ENCODE measurements around the gene FAM210A.

FAM210A gene

GRCh38 chr18:13676471-13676870 lies 49.9 kb downstream of the FAM210A start:
- Histone ChIP-seq H3K79me2 (no peaks in the 10 kb centered on the region), H3K27ac (no peak overlapping the region), H3K9me3 (ENCODE audit: control insufficient read depth, low read length) (no peaks in the 10 kb centered on the region), H3K4me1 (no peaks in the 10 kb centered on the region), H3K4me3 (ENCODE audit: low read depth, low read length) (no peak overlapping the region), H2AFZ (no peak overlapping the region), H3K9ac (no peak overlapping the region), H3K27me3 (ENCODE audit: control insufficient read depth, insufficient read depth, low read length) (no peaks in the 10 kb centered on the region), H3K4me2 (ENCODE audit: low read length) (no peak overlapping the region), H3K36me3 (ENCODE audit: control insufficient read depth, insufficient read depth, low read length) (no peaks in the 10 kb centered on the region)
- TF ChIP-seq, protein P1, sequence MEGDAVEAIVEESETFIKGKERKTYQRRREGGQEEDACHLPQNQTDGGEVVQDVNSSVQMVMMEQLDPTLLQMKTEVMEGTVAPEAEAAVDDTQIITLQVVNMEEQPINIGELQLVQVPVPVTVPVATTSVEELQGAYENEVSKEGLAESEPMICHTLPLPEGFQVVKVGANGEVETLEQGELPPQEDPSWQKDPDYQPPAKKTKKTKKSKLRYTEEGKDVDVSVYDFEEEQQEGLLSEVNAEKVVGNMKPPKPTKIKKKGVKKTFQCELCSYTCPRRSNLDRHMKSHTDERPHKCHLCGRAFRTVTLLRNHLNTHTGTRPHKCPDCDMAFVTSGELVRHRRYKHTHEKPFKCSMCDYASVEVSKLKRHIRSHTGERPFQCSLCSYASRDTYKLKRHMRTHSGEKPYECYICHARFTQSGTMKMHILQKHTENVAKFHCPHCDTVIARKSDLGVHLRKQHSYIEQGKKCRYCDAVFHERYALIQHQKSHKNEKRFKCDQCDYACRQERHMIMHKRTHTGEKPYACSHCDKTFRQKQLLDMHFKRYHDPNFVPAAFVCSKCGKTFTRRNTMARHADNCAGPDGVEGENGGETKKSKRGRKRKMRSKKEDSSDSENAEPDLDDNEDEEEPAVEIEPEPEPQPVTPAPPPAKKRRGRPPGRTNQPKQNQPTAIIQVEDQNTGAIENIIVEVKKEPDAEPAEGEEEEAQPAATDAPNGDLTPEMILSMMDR (IDR thresholded peaks at IDR 0.05): no peak

GRCh38 chr18:13672657-13673056 lies 53.7 kb downstream of the FAM210A start:
- Histone ChIP-seq H3K9ac (no peak overlapping the region), H3K27me3 (ENCODE audit: control insufficient read depth, insufficient read depth, low read length) (no peaks in the 10 kb centered on the region), H3K27ac (no peak overlapping the region), H3K36me3 (ENCODE audit: control insufficient read depth, insufficient read depth, low read length) (no peaks in the 10 kb centered on the region), H3K4me2 (ENCODE audit: low read length) (no peak overlapping the region), H2AFZ (no peak overlapping the region), H3K9me3 (ENCODE audit: control insufficient read depth, low read length) (no peaks in the 10 kb centered on the region), H3K4me3 (ENCODE audit: low read depth, low read length) (no peak overlapping the region), H3K4me1 (no peaks in the 10 kb centered on the region), H3K79me2 (peaks cover 2% of the 10 kb centered on the region)
- TF ChIP-seq, protein P1 (IDR thresholded peaks at IDR 0.05): no peak

GRCh38 chr18:13661779-13662256 lies 64.5 kb downstream of the FAM210A start:
- H3K4me2 ChIP-seq (ENCODE audit: low read length): no peak overlapping the region
- H3K27me3 ChIP-seq (ENCODE audit: control insufficient read depth, insufficient read depth, low read length): no peaks in the 10 kb centered on the region
- no peak overlapping the region for H3K4me3 ChIP-seq (ENCODE audit: low read depth, low read length)
- H3K36me3 ChIP-seq (ENCODE audit: control insufficient read depth, insufficient read depth, low read length): no peaks in the 10 kb centered on the region
- no peaks in the 10 kb centered on the region for H3K9me3 ChIP-seq (ENCODE audit: control insufficient read depth, low read length)
- no peak overlapping the region for H3K9ac ChIP-seq
- H3K27ac ChIP-seq: no peak overlapping the region
- no peaks in the 10 kb centered on the region for H3K79me2 ChIP-seq
- TF ChIP-seq, protein P1 (IDR thresholded peaks at IDR 0.05): no peak
- no peaks in the 10 kb centered on the region for H3K4me1 ChIP-seq
- no peak overlapping the region for H2AFZ ChIP-seq

GRCh38 chr18:13661051-13661778 lies 65.1 kb downstream of the FAM210A start:
- H3K27me3 ChIP-seq (ENCODE audit: control insufficient read depth, insufficient read depth, low read length): no peaks in the 10 kb centered on the region
- no peak overlapping the region for H3K27ac ChIP-seq
- no peaks in the 10 kb centered on the region for H3K9me3 ChIP-seq (ENCODE audit: control insufficient read depth, low read length)
- no peaks in the 10 kb centered on the region for H3K36me3 ChIP-seq (ENCODE audit: control insufficient read depth, insufficient read depth, low read length)
- no peaks in the 10 kb centered on the region for H3K4me1 ChIP-seq
- H3K9ac ChIP-seq: no peak overlapping the region
- H3K4me3 ChIP-seq (ENCODE audit: low read depth, low read length): no peak overlapping the region
- no peak overlapping the region for H3K4me2 ChIP-seq (ENCODE audit: low read length)
- TF ChIP-seq, protein P1 (IDR thresholded peaks at IDR 0.05): no peak
- H3K79me2 ChIP-seq: no peaks in the 10 kb centered on the region
- no peak overlapping the region for H2AFZ ChIP-seq

DNA sequence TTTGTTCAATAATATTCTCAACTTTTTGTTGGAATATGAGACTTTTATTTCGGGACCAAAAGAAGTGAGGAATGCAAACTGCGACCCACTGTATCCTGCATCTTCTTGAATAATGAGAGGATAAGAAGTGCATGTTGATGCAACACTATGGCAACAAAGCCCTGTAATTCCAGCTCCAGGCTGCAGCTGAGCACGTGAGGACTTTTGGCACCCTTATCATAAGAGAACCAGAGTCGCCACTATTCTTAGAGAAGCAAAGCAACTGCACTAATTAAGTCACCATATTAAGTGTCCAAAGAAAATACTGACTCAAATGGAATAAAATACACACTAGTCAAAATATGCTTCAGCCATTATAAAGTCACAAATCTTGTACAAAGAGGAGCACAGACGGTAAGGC lies 65.8 kb downstream of the FAM210A start:
- TF ChIP-seq, protein P1 (IDR thresholded peaks at IDR 0.05): no peak
- no peak overlapping the region for H3K27ac ChIP-seq
- no peaks in the 10 kb centered on the region for H3K4me1 ChIP-seq
- no peaks in the 10 kb centered on the region for H3K79me2 ChIP-seq
- H3K9me3 ChIP-seq (ENCODE audit: control insufficient read depth, low read length): no peaks in the 10 kb centered on the region
- H3K4me2 ChIP-seq (ENCODE audit: low read length): no peak overlapping the region
- no peaks in the 10 kb centered on the region for H3K36me3 ChIP-seq (ENCODE audit: control insufficient read depth, insufficient read depth, low read length)
- H3K27me3 ChIP-seq (ENCODE audit: control insufficient read depth, insufficient read depth, low read length): no peaks in the 10 kb centered on the region
- H3K4me3 ChIP-seq (ENCODE audit: low read depth, low read length): no peak overlapping the region
- no peak overlapping the region for H2AFZ ChIP-seq
- no peak overlapping the region for H3K9ac ChIP-seq
